ENCODE results near the gene CACNA1B. TPM values are rescaled to one million over a fixed set of nuclear protein-coding genes. Genes with fewer than 3 reads are reported as not detected.

The CACNA1B gene
- total and polyA plus RNA-seq, 2 of the 13 experiments (the other 11 are each of a cell fraction or from before 2014, with no cell fraction given): under 0.01 to 0.04 TPM

DNA sequence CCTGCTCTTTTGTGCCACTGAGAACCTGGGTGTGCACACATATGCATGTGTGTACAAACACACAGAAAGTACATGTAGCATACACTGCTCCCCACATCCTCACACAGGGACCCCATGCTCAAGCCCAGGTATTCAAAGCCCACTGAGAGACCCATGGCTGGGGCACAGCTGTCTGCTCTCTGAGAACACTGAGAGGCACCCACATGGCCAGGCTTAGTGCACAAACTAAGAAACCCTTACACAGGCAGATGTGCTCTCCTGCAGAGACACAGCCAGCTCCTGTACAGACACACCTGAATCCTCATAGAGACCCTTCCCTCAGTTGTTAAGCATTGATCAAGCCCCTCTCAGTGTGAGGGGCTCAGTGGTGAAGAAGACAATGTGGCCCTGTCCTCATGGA is 92.5 kb downstream of the CACNA1B start:
- DNase-seq (ENCODE audit: low spot score): no peak
- Histone ChIP-seq H3K27me3 (ENCODE audit: control insufficient read depth in 1 of 2, insufficient read depth in 2 of 2, low read length in 2 of 2) (peaks cover 4 to 19% of the 10 kb centered on the region in 2 experiments; a peak in 4 of 5 replicates), H3K36me3 (replicated peaks in 1 of 2; ENCODE audit: control insufficient read depth in 1 of 2, insufficient read depth in 2 of 2, low read length in 2 of 2) (no peaks in the 10 kb centered on the region), H4K20me1 (ENCODE audit: insufficient read depth, low read length) (no peaks in the 10 kb centered on the region), H3K79me2 (ENCODE audit: insufficient read depth, low read length) (no peaks in the 10 kb centered on the region), H3K9me3 (ENCODE audit: low read length) (no peaks in the 10 kb centered on the region), H3K27ac (ENCODE audit: extremely low read length, insufficient read depth, low read length) (no peak overlapping the region), H3K9ac (ENCODE audit: insufficient read depth, low read depth, low read length) (no peak overlapping the region), H3K4me1 (ENCODE audit: insufficient read depth, low read length) (peaks cover 5% of the 10 kb centered on the region; the same call in 1 of the 2 replicates), H3K4me3 (replicated peaks in 1 of 3; ENCODE audit: insufficient read depth in 1 of 3, low read depth in 2 of 3, low read length in 3 of 3) (no peak overlapping the region), H2AFZ (ENCODE audit: low read length) (no peak overlapping the region), H3K4me2 (ENCODE audit: low read depth, low read length) (no peak overlapping the region)
- CTCF ChIA-PET (ENCODE audit: low intra/inter-chr PET ratio, low total read pairs): no interaction called here
- intact Hi-C loops (cut with micrococcal nuclease; ENCODE audit: unreplicated experiment) (no loop called here), in situ Hi-C loops (cut with HindIII; ENCODE audit: extremely low pct_ligation_motif_present, low pct_unique_long_range_greater_than_20kb) (no loop called here)
- FAIRE-seq: no peak
- POLR2A ChIA-PET: no interaction called here
- no TSS peak for BruUV-seq (replicated peaks)
- TF ChIP-seq ZNF629 (CRISPR knock-in tag; conservative IDR thresholded peaks at IDR 0.05) (no peak), ZFP37 (CRISPR knock-in tag; IDR thresholded peaks at IDR 0.05; ENCODE audit: borderline replicate concordance) (no peak), ETS1 (CRISPR knock-in tag; IDR thresholded peaks at IDR 0.05) (no peak), MYPOP (CRISPR knock-in tag; IDR thresholded peaks at IDR 0.05) (no peak), ZKSCAN5 (CRISPR knock-in tag; IDR thresholded peaks at IDR 0.05) (no peak), CBX2 (IDR thresholded peaks at IDR 0.05; ENCODE audit: low read depth, low read length) (no peak), CBX2 (CRISPR knock-in tag; IDR thresholded peaks at IDR 0.05; ENCODE audit: low read depth) (no peak), ZNF598 (CRISPR knock-in tag; IDR thresholded peaks at IDR 0.05; ENCODE audit: borderline replicate concordance) (no peak), TGIF2 (CRISPR knock-in tag; IDR thresholded peaks at IDR 0.05) (no peak), ZNF207 (IDR thresholded peaks at IDR 0.05; ENCODE audit: borderline replicate concordance) (no peak), ZNF292 (CRISPR knock-in tag; IDR thresholded peaks at IDR 0.05; ENCODE audit: borderline replicate concordance, low read depth) (no peak), ZNF567 (CRISPR knock-in tag; IDR thresholded peaks at IDR 0.05; ENCODE audit: borderline replicate concordance) (no peak), BCL3 (CRISPR knock-in tag; IDR thresholded peaks at IDR 0.05) (no peak), ZNF670 (CRISPR knock-in tag; IDR thresholded peaks at IDR 0.05; ENCODE audit: borderline replicate concordance) (no peak), ZNF589 (CRISPR knock-in tag; conservative IDR thresholded peaks at IDR 0.05) (no peak), ZBTB3 (CRISPR knock-in tag; IDR thresholded peaks at IDR 0.05; ENCODE audit: borderline replicate concordance, low read depth) (no peak)
- TF ChIP-seq, protein P1, sequence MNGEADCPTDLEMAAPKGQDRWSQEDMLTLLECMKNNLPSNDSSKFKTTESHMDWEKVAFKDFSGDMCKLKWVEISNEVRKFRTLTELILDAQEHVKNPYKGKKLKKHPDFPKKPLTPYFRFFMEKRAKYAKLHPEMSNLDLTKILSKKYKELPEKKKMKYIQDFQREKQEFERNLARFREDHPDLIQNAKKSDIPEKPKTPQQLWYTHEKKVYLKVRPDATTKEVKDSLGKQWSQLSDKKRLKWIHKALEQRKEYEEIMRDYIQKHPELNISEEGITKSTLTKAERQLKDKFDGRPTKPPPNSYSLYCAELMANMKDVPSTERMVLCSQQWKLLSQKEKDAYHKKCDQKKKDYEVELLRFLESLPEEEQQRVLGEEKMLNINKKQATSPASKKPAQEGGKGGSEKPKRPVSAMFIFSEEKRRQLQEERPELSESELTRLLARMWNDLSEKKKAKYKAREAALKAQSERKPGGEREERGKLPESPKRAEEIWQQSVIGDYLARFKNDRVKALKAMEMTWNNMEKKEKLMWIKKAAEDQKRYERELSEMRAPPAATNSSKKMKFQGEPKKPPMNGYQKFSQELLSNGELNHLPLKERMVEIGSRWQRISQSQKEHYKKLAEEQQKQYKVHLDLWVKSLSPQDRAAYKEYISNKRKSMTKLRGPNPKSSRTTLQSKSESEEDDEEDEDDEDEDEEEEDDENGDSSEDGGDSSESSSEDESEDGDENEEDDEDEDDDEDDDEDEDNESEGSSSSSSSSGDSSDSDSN (CRISPR knock-in tag; IDR thresholded peaks at IDR 0.05): no peak
- ATAC-seq: no peak

Measured in HepG2 (cell line).